Breast epithelium (tissue), 3 donors: ENCODE results near the gene CTRL.

Experiments
- CTCF ChIP-seq, 3 donors: fragments of 450-650 bp; IDR thresholded peaks; one replicate each; pipeline ENCODE4 v1.5.1; 2016 to 2017; ENCODE audit warnings: antibody characterized with exemption in 3 of 3, mild to moderate bottlenecking in 3 of 3, moderate library complexity in 3 of 3
- POLR2A ChIP-seq: fragments of 450-650 bp; IDR thresholded peaks from one replicate; pipeline ENCODE4 v1.6.1; 2016; ENCODE audit warnings: antibody characterized with exemption, mild to moderate bottlenecking, moderate library complexity
- POLR2AphosphoS5 ChIP-seq, 3 donors: sonication (generic); formaldehyde crosslinking; IDR thresholded peaks; one replicate each; pipeline ENCODE4 v1.6.1; 2017; ENCODE audit warnings: antibody characterized with exemption in 3 of 3

DNA sequence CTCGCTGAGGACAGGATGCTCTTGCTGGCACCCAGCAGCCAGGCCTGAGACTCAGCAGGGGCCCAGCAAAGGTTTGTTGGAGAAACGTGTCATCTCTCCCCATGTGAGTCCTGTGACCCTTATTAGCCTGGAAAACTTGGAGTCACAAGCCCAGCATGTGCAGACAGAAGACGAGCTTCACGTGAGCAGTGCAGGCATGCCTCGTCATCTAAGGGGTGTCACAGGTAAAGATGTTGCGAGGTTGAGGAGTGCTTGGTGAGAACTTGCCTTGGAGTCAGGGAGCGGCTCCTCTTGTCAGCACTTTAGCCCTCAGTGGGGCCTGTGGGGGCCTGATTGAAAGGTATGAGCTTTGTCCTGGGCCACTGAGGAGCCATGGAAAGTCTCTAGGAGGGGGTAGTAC lies 2.1 kb upstream of the CTRL start:
- TF ChIP-seq POLR2AphosphoS5 (IDR thresholded peaks at IDR 0.05): no peak
- no peak for TF ChIP-seq CTCF (IDR thresholded peaks at IDR 0.05)
- no peak for TF ChIP-seq POLR2A
